ENCODE data around the gene MTMR3. TPM values are rescaled to one million over a fixed set of nuclear protein-coding genes. Genes with fewer than 3 reads are reported as not detected.

MTMR3 gene
- total RNA-seq, 1 donor from 2014 or later: 41.2 TPM

DNA sequence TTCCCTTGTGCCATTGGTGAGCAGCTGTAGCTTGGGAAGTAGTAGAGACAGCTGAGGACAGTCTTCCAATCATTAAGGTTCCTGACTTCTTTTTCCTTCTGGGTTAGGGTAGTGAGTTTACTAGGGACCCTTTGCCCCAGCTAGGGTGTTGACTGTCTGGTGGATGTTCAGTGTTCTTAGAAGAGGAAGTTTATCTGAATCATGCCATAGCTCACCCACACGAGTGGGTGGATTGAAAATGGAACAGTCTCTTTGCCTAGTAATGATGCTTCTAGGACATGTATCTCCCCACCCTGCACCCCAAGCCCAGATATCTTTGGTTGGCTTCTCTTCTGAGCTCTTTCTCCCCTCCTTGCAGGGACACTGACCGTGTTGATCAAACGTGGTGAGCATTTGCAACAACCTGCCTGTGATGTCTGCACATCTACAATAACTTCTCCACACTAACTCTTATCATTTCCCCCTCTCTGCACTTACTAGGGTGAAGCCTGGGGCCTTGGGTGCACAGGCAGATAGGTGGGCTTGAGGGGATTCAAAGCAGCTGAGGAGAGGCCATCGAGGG lies 140.2 kb downstream of the MTMR3 start:
- Mint-ChIP-seq H3K9me3 (ENCODE audit: unreplicated experiment) (no peaks in the 10 kb centered on the region), H3K27me3 (ENCODE audit: unreplicated experiment) (no peaks in the 10 kb centered on the region), H3K36me3 (ENCODE audit: unreplicated experiment) (peaks cover 64% of the 10 kb centered on the region), H3K4me1 (ENCODE audit: unreplicated experiment) (no peaks in the 10 kb centered on the region), H3K27ac (ENCODE audit: unreplicated experiment) (no peak overlapping the region), H3K4me3 (ENCODE audit: unreplicated experiment) (no peak overlapping the region)
- no peak for DNase-seq (ENCODE audit: extremely low spot score, unreplicated experiment)
- TF ChIP-seq, protein P1, sequence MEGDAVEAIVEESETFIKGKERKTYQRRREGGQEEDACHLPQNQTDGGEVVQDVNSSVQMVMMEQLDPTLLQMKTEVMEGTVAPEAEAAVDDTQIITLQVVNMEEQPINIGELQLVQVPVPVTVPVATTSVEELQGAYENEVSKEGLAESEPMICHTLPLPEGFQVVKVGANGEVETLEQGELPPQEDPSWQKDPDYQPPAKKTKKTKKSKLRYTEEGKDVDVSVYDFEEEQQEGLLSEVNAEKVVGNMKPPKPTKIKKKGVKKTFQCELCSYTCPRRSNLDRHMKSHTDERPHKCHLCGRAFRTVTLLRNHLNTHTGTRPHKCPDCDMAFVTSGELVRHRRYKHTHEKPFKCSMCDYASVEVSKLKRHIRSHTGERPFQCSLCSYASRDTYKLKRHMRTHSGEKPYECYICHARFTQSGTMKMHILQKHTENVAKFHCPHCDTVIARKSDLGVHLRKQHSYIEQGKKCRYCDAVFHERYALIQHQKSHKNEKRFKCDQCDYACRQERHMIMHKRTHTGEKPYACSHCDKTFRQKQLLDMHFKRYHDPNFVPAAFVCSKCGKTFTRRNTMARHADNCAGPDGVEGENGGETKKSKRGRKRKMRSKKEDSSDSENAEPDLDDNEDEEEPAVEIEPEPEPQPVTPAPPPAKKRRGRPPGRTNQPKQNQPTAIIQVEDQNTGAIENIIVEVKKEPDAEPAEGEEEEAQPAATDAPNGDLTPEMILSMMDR (IDR thresholded peaks at IDR 0.05): no peak

DNA sequence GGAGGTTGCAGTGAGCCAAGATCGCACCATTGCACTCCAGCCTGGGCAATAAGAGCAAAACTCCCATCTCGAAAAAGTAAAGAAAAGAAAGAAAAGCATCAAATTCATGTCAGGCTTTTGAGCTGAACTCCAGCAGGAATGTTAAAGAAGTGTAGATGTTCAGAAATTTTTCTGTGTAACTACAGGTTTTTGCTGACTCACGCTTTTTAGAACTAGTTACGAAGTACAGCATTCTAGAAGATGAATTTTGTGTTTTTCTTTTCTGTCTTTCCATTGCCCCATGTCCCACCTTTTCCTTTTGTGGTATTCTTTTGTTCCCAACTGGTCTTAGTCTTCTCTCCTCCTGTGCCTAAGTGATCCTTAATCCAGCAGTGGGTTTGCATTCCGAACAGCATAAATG lies 141.3 kb downstream of the MTMR3 start:
- TF ChIP-seq, protein P1 (IDR thresholded peaks at IDR 0.05): no peak

DNA sequence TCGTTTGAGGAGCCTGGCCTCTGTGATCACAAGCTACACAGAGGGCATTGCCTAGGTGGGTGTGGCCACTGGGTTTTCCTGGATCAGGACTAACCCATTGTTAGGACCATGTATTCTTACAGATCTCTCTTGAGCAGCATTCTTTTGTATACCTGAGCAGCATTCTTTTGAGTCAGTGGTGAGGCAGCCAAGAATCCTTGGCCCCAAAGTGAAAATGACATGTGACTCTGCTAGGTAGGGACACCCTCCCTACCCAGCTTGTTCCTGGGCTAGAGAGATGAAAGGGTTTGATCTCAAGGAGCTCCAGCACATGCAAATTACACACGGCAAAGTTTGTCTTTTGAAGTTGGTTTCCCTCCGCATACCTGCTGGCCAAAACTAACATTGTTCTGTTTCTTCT lies 142.2 kb downstream of the MTMR3 start:
- no peak overlapping the region for H3K27ac Mint-ChIP-seq (ENCODE audit: unreplicated experiment)
- H3K4me1 Mint-ChIP-seq (ENCODE audit: unreplicated experiment): no peaks in the 10 kb centered on the region
- DNase-seq (ENCODE audit: extremely low spot score, unreplicated experiment): no peak
- peaks cover 58% of the 10 kb centered on the region for H3K36me3 Mint-ChIP-seq (ENCODE audit: unreplicated experiment)
- H3K9me3 Mint-ChIP-seq (ENCODE audit: unreplicated experiment): no peaks in the 10 kb centered on the region
- H3K27me3 Mint-ChIP-seq (ENCODE audit: unreplicated experiment): no peaks in the 10 kb centered on the region
- H3K4me3 Mint-ChIP-seq (ENCODE audit: unreplicated experiment): no peak overlapping the region
- TF ChIP-seq, protein P1 (IDR thresholded peaks at IDR 0.05): no peak

More for the DNA sequence above, 141.3 kb downstream of the MTMR3 start:
- H3K4me3 Mint-ChIP-seq (ENCODE audit: unreplicated experiment): no peak overlapping the region
- peaks cover 66% of the 10 kb centered on the region for H3K36me3 Mint-ChIP-seq (ENCODE audit: unreplicated experiment)
- no peaks in the 10 kb centered on the region for H3K4me1 Mint-ChIP-seq (ENCODE audit: unreplicated experiment)
- H3K27ac Mint-ChIP-seq (ENCODE audit: unreplicated experiment): no peak overlapping the region
- no peaks in the 10 kb centered on the region for H3K9me3 Mint-ChIP-seq (ENCODE audit: unreplicated experiment)
- no peaks in the 10 kb centered on the region for H3K27me3 Mint-ChIP-seq (ENCODE audit: unreplicated experiment)
- DNase-seq (ENCODE audit: extremely low spot score, unreplicated experiment): no peak

DNA sequence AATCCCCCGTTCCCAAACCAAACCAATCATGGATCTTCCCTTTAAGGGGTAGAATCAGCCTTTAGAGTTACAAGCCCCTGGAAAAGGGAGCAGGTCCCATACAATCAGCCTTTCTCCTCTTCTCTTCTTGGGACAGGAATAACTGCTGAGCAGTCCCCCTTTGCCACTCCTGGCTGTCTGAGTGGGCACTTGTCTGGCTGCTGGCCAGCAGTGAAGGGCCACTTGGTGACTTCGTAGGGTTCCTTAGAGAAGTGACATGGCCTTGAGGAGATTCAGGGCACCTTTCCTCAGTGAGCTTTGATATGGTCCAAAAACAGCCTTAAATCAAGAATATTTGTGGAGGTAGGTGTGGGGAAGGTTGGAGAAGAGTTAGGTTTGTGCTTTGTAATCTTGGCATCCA lies 143.8 kb downstream of the MTMR3 start:
- Mint-ChIP-seq H3K9me3 (ENCODE audit: unreplicated experiment) (no peaks in the 10 kb centered on the region), H3K4me3 (ENCODE audit: unreplicated experiment) (no peak overlapping the region), H3K27ac (ENCODE audit: unreplicated experiment) (no peak overlapping the region), H3K36me3 (ENCODE audit: unreplicated experiment) (peaks cover 48% of the 10 kb centered on the region), H3K4me1 (ENCODE audit: unreplicated experiment) (no peaks in the 10 kb centered on the region), H3K27me3 (ENCODE audit: unreplicated experiment) (no peaks in the 10 kb centered on the region)
- DNase-seq (ENCODE audit: extremely low spot score, unreplicated experiment): no peak
- TF ChIP-seq, protein P1 (IDR thresholded peaks at IDR 0.05): no peak

DNA sequence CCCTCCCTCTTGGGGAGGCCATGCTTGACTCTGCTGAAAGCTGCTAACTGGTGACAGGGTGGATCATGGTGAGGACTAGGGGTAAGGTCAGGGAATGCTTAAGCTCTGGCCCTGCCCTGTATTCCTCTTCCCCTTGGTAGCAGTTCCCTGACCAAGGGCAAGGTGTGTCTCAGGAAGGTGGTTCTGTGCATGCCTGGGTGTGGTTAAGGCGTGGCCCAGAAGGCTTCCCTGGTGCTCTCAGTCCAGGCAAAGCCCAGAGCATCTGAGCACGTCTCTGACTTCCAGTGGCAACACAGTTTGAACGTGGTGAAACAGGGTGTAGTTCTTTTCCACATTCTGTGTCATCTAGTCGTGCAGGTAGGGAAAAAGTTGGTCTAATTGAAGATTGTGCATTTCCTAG lies 144.2 kb downstream of the MTMR3 start:
- H3K4me1 Mint-ChIP-seq (ENCODE audit: unreplicated experiment): no peaks in the 10 kb centered on the region
- TF ChIP-seq, protein P1 (IDR thresholded peaks at IDR 0.05): no peak
- H3K27me3 Mint-ChIP-seq (ENCODE audit: unreplicated experiment): no peaks in the 10 kb centered on the region
- peaks cover 47% of the 10 kb centered on the region for H3K36me3 Mint-ChIP-seq (ENCODE audit: unreplicated experiment)
- H3K4me3 Mint-ChIP-seq (ENCODE audit: unreplicated experiment): no peak overlapping the region
- H3K27ac Mint-ChIP-seq (ENCODE audit: unreplicated experiment): no peak overlapping the region
- H3K9me3 Mint-ChIP-seq (ENCODE audit: unreplicated experiment): no peaks in the 10 kb centered on the region
- no peak for DNase-seq (ENCODE audit: extremely low spot score, unreplicated experiment)
